ENCODE results near the gene CYP26A1.
"Not testable (repeated sequence)": the region's sequence is repeated elsewhere in the genome, so short reads cannot be mapped to it uniquely, and the experiment has no call there.

CYP26A1 gene

DNA sequence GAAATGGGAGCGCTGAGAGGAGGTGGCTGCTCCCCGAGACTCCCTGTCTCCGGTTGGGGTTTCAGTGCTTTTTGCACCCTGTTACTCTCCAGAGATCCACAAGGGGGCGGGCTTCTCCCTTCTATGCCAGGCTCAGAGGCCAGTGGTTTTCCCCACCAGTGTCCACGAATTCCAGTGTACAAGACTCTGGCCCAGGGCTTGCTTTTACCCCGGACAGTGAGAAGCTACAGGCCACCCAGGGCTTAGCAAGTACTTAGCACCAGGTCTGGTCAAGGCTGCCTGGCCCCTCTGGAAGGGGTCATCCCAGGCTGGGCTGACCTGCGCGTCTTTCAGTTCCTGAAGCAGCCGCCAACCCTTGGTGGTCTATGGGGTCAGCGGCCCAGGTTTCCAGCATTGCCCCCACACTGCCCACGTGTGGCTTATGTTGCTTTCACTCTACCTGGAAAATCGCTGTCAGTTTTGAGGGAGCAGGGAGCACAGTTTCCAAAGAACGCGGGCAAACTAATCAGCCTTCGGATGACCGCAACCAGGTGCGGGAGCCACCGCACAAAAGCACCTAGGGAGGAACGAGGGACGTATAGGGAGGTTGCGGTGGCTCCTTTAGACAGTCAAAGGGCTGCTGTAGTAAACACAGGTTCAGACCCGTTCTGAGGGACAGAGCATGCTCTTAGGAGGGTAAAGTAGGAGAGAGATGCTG, 6.8 kb downstream of the CYP26A1 start:
- DNase-seq (ENCODE audit: low spot score) = peak; percentile 66

DNA sequence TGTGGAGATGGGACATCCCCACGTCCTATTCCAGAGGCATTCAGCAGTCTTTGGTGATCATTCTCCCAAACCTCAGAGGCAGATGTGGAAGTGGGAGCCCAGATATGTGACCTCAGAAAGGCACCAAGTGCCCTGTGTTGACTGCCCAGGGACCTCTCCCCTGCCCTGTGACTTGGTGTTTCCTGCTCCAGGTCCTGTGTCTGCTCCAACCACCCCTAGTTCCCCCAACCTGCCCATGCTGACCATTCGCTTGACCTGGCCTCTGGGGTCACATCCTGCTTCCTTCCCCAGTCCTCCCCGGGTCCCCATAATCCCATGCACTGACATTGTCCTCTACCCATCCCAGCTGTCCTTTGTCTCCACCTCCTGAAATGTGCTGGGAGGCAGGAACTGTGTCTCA, 7.6 kb downstream of the CYP26A1 start:
- no peak for DNase-seq (ENCODE audit: low spot score)

DNA sequence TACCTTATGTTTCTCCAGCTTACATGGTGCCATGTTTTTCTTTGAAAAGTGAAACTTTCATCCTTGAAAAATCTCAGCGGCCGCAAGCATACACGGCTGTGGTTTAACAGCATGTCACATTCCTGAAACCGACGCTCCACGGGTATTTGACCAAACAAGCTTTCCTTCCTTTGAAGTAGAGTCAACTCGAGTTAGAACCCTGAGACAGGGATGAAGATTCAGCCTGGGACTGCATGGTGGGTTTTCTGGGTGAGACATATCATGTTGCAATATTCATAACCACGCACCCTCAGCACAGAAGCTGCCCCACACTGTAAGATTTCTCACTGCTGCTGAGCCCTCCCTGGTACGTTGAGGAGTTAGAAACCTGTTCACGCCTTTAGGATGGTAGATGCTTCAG, 8.1 kb downstream of the CYP26A1 start:
- DNase-seq (ENCODE audit: low spot score) = no peak

DNA sequence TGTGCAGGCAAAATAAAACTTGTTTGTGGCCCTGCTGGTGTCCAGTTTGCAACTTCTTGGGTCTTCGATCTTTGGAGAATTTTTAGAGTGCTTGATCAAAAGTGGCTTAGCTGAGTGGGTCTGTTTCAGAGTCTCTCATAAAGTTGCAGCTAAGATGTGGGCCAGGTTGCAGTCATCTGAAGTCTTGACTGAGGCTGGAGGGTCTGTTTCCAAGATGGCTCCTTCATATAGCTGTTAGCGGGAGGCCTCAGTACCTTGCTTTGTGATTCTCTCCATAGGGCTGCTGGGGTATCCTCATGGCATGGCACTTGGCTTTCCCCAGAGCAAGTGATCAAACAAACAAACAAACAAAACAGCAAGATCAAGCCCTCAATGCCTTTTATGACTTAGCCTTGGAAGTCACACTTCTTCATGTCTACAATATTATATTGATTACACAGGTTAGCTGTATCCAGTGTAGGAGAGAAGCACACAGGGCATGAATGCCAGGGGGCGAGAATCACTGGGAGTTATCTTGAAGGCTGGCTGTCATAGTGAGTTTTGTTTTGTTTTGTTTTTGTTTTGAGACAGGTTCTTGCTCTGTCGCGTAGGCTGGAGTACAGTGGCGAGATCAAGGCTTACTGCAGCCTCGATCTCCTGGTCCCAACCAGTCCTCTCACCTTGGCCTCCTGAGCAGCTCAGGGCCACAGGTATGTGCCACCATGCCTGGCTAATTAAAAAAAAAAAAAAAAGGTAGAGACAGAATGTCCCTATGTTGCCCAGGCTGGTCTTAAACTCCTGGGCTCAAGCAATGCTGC, 10.2 kb downstream of the CYP26A1 start:
- DNase-seq (ENCODE audit: low spot score) = no peak

DNA sequence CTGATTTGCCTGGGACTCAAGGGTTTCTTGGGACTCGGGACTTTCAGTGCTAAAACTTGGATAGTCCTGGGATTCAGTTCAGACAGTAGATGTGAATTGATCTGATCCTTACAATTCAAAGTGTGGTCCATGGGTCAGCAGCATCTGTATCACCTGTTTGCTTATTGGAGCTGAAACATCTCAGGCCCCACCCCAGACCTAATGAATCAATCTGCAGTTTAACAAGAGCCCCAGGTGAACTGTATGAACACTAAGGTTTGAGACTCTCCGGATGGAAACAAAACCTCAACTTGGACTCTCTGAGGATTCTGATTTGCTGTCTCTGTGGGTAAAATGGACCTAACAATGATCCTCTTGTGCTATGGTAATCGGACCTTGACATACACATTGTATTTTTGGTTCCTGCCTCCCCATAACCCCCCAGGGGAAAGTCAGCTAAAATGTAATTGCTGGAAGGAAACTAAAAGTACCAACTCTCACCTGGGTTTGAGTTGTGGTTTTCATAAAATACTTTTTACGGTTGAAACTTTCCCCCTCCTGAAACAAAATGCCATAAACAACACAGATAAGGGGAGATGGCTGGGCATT, 11.7 kb downstream of the CYP26A1 start:
- no peak for DNase-seq (ENCODE audit: low spot score)

DNA sequence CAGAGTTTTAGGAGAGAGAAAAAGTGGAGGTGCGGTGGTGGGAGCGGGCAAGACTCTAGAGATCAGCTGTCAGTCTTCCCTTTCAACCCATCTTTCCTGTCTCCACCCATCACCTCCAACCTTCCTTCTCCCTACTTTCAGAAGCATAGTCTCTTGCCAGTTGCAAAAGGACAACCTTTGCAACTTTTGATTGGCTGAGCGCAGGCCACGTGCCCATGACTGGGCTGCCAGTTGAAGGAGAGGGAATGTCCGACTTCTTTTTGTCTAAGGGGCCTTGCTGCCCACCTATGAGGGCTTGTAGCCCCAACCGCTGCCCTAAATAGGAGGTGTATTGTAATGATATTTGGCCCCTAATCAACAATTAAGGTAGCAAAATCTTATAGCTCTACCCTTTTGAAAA, 12.6 kb downstream of the CYP26A1 start:
- no peak for DNase-seq (ENCODE audit: low spot score)

DNA sequence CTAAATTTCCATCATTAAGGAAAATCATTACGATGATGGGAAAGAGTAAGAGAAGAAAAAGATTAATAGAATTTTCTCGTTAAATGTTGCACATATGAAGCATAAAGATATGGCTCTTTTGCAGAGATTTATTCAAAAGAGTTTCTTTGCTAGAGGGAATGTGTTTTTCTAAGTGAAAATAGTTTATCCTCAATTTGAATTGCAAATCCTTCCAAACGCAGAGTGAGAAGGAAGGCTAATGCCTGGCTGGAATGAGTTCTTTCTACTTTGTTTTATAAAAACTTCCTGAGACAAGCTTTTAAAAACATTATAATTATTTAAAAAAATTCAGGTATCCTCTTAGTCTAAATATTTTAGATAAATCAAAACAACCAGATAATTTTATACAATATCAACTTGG, 14.2 kb downstream of the CYP26A1 start:
- no peak for DNase-seq (ENCODE audit: low spot score)

DNA sequence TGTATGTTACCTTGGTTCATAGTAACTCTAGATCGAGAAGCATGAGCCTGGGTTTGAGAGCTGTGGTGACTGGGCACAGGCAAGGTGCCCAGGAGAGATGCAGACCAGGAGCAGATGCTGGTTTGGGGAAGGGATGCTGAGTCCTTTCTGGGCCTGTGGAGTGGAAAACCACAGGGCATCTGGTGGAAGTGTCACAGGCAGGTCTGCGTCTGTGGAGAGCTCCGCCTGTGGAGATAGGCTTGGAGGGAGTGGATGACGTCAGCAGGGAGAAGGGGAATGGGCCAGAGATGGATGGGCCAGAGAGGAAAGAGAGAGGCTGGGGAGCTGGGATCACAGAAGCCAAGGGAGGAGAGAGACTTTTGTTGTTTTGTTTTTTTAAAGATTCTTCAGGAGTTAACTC, 14.8 kb downstream of the CYP26A1 start:
- DNase-seq (ENCODE audit: low spot score) = no peak

DNA sequence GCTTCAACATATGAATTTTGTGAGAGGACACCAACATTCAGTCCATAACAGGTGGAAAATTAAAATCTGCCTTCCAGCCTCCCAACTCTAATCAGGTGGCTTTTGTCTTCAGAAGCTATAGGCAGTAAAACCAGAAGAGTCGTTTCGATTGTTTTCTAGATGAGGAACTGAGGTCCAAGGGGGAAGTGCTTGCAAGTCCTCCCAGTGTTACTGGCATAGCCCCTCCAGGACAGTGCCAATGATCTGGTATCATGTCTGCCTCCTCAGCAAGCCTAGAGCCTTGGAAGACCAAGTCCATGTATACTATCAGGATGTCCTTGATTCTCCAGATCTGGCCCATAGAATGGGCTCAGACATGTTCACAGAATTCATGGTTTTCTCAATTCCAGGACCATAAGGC, 16.9 kb downstream of the CYP26A1 start:
- no peak for DNase-seq (ENCODE audit: low spot score)

DNA sequence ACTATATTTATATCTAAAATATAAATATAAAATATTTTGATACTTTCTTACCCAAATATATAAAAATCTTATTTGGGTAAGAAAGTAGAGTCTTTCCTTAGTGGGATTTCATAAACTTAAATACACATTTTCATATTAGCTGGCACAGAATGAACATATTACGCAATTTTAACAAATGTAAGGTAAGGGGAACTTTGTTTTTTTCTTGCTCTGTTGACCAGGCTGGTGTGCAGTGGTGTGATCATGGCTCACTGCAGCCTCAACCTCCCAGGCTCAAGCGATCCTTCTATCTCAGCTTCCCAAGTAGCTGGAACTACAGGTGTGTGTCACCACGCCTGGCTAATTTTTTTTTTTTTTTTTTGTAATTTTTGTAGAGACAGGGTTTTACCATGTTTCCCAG, 18.3 kb downstream of the CYP26A1 start:
- DNase-seq (ENCODE audit: low spot score) = no peak

DNA sequence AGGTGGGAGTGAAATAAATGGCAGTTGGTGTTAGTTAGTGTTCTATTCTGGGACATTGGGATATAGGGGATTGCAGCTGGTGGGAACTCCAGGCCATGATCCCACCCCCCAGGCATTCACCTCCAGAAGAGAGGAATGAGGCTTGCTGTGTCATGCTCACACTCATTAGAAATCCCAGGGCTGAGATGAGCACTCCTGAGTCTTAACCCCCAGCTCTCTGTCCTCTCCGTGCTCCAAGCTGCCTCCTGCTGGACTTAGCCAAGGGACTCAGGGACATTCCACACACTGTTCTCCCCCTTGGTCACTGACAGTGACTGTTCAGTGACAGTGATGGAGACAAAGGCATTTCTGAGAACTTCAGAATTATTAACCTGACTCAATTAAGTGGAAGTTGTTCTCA, 21.5 kb downstream of the CYP26A1 start:
- DNase-seq (ENCODE audit: low spot score) = no peak

DNA sequence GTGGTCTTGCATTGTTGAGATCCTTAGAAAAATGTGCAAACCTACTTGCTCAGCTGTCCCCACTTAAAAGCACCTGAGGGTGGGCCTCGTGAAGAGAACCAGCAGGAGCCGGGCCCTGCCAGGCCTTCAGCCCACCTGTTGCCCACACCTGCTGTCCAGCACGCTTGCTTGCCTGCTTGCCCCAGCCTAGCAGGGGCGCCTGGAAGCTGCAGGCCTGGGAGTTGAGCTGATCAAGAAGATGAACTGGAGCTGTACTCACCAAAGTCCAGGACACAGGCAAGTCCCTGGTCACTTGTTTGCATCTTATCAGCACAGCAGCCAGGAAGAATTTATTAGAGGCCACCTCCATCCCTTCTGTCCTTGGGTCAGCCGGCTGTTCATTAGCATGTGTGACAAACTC, 23.2 kb downstream of the CYP26A1 start:
- DNase-seq (ENCODE audit: low spot score) = no peak

DNA sequence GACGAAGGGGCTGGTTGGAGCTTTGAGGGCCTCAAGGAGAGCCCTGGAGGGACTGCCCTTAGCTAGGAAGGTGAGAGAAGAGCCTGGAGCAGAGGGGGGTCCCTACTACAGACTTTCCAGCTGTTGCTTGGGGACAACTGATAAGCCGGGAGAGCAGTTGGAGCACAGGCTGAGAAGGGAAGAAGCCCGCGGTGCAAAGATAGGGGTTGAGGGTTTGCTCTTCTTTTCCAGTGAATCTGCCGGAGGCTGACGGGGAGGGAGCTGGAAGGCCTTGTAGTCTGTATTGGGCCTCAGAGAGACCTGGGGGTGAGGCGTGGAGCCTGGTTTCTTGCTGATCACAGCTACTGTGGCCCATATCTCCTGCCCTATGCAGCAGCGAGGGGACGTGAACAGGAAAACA, 23.7 kb downstream of the CYP26A1 start:
- DNase-seq (ENCODE audit: low spot score) = no peak

DNA sequence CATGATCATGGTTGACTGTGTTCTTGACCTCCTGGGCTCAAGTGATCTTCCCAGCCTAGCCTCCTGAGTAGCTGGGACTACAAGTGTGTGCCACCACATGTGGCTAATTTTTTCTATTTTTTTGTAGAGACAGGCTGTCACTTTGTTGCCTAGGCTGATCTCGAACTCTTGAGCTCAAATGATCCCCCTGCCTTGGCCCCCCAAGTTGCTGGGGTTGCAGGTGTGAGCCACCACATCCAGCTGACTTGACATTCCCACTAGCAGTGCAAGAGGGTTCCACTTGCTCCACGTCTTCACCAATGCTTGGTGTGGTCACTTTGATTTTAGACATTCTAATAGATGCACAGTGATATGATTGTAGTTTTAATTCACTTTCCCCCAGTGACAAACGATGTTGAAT, 25.1 kb downstream of the CYP26A1 start:
- DNase-seq (ENCODE audit: low spot score) = no peak

DNA sequence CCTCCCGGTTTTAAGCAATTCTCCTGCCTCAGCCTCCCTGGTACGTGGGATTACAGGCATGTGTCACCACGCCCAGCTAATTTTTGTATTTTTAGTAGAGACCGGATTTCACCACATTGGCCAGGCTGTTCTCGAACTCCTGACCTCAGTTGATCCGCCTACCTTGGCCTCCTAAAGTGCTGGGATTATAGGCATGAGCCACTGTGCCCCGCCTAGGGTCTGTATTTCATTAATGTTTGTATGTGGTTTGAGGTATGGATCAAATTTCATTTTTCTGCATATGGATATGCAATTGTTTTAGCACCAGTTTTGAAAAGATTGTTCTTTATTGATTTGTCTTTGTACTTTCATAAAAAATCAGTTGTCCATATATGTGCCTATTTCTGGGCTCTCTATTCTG, 26.0 kb downstream of the CYP26A1 start:
- DNase-seq (ENCODE audit: low spot score) = no peak

DNA sequence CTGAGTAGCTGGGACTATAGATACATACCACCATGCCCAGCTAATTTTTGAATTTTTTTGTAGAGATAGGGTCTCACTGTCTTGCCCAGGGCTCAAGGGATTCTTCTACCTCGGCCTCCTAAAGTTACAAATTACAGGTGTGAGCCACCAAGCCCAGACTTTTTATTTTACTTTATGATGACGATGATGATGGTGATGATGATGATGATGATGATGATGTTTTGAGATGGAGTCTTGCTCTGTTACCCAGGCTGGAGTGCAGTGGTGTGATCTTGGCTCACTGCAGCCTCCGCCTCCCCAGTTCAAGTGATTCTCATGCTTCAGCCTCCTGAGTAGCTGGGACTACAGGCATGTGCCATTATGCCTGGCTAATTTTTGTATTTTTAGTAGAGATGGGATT, 27.5 kb downstream of the CYP26A1 start:
- not testable (repeated sequence) for DNase-seq (ENCODE audit: low spot score)

DNA sequence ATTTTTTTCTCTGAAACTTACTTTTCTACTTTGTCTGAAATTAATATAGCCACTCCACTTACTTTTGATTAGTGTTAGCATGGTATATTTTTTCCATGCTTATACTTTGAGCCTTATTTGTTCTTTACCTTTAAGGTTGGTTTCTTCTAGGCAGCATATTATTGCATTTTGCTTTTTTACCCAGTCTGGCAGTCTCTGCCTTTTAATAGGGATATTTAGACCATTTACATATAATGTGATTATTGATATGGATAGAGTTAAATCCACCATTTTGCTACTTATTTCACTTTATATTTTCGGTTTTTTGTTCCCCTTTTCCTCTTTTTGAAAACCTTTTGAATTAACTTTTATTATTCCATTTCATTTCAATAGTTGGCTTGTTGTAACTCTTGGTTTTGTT, 30.3 kb downstream of the CYP26A1 start:
- no peak for DNase-seq (ENCODE audit: low spot score)

DNA sequence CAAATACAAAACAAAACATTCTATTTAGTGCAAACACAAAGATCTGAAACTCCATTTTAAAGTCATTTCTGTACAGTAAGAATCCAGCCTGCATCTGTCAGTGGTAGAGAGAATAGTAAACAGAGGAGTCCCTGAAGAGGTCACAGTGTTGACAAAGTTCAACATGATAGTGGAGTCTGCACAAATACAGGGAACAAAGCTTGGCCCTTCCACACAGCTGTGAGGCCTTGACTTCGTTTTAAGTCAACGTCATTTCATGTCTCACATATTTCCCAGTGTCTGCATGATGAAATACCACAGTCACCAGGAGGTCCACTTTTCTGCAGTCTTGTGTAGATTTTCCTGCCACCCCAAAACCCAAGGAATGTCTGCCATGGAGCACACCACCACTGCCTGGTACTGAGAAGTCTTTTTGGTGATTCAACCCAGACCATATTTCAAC, 33.0 kb downstream of the CYP26A1 start:
- no peak for DNase-seq (ENCODE audit: low spot score)

DNA sequence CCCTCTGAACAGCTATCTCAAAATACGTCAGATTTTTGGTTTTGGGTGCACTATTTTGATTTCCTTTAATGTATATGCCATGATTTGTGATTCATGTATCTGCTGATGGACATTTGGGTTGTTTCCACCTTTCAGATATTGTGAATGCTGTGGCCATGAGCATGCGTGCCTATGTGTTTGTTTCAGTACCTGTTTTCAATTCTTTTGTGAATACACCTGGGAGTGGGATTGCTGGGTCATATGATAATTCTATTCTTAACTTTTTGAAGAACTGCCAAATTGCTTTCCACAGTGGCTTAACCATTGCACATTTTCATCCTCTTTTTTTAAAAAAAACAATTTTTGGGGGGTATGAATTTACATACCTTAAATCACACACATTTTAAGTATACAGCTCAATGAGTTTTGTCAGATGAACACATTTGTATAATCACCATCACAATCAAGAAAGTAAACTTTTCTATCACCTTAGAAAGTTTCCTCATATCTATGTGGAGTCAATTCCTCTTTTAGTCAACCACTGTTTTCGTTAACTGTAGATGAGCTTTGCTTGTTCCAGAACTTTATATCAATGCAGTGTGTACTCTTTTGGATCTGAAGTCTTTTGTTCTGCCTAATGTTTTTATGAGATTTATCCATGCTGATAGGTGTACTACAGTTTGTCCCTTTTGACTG, 36.9 kb downstream of the CYP26A1 start:
- no peak for DNase-seq (ENCODE audit: low spot score)

DNA sequence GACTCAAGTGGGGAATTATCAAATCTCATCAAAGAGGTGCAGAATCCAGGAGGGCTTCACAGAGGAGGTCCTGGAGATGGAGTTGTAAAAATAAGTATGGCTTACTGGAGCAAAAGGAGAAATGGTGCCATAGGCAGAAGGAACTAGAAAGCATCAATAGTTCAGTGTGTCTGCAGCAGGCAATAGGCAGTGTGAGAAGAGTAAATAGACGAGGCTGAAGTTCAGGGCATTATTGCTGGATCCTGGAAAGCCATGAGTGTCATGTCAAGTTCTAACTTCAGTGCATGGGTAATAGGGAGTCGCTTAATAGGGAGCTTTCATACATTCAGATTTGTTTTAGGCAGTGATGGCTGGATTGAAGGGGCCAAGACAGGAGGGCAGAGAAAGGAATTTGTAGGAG, 39.3 kb downstream of the CYP26A1 start:
- DNase-seq (ENCODE audit: low spot score) = no peak

DNA sequence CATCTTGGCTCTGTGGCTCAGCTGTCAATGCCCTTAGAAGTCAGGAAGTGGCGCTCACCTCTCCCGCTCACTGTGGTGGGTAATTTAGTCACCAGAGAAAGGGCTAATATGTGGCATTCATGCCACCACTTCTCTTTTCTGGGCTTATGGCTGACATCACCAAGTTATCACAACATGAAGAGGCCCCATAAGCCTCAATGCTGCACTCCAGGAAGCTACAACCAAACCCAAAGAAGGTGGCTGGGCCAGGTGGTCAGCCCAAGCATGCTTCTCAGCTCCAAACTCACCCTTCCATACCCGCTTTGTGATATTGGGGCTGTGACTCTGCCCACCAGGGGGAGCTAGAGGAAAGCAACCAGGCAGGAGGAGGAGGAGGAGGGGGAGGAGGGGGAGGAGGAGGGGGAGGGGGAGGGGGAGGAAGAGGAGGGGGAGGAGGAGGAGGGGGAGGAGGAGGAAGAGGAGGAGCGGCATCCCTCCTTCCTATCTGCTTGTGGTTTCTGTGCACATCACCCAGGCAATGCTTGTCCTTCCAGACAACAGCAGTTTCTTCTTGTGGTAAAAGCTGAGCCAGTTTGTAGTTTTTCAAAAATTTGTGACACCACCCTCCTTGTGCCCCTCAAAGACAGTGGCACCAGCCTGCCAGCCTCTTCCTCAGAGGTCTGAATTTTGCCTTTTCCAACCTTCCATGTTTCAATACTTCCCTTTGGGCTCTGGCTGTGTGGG, 42.1 kb downstream of the CYP26A1 start:
- DNase-seq (ENCODE audit: low spot score) = peak; percentile 91

DNA sequence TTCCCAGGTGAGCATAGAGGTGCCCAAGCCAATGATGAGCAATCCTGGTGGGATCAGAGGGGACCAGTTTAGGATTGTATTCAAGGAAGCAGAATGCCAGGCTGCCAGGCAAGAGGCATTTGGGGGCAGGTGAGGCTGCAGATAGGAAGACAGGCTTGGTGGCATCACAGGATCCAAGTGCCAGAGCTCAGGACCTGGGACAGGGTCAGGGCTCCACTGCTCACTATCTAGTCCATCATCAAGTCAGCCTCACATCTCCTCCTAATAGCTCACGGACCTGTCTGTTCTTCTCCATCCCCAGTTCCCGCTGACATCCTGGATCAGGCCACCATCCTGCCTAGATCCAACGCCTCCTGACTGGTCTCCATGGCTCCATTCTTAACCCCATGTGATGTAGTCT, 47.6 kb downstream of the CYP26A1 start:
- no peak for DNase-seq (ENCODE audit: low spot score)

Data from NAMALWA (cell line).